ENCODE data around the gene REC114.
"Not testable (repeated sequence)": the region's sequence is repeated elsewhere in the genome, so short reads cannot be mapped to it uniquely, and the experiment has no call there.

REC114 gene, protein sequence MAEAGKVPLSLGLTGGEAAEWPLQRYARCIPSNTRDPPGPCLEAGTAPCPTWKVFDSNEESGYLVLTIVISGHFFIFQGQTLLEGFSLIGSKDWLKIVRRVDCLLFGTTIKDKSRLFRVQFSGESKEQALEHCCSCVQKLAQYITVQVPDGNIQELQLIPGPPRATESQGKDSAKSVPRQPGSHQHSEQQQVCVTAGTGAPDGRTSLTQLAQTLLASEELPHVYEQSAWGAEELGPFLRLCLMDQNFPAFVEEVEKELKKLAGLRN

DNA sequence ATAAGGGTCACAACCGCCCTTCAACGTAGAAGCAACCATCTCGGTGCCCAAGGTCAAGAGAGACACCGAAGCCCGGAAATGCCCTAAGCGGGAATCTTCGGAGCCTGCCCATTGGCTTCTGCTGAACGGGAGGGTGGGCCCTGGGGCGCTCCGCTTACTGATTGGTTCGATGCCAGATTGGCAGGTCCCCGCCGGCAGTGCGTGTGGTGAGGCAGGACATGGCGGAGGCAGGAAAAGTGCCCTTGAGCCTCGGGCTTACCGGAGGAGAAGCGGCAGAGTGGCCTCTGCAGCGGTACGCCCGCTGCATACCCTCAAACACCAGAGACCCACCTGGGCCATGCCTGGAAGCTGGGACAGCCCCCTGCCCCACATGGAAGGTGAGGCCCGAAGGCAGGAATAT lies at the start of gene REC114:
Gene REC114, plus strand, starts transcription at position 197 of the 400 bp plus-strand sequence. Its CDS starts 22 bp downstream, at position 219.
- Histone ChIP-seq H3K9me3 (ENCODE audit: control insufficient read depth, insufficient read depth, low read length) (no peaks in the 10 kb centered on the region), H3K36me3 (ENCODE audit: control insufficient read depth, insufficient read depth, low read length) (no peaks in the 10 kb centered on the region), H3K4me3 (ENCODE audit: low read length) (no peak within 1 kb of the TSS), H3K27me3 (ENCODE audit: control insufficient read depth, insufficient read depth, low read length) (no peaks in the 10 kb centered on the region), H3K27ac (ENCODE audit: low read length) (no peak within 1 kb of the TSS), H3K4me1 (ENCODE audit: control insufficient read depth, insufficient read depth, low read length) (no peaks in the 10 kb centered on the region)
- no peak for DNase-seq (ENCODE audit: low read depth, low spot score)
- WGBS (ENCODE audit: insufficient coverage, insufficient read length) = no CpG with 5 or more reads among the region's 22 CpGs

DNA sequence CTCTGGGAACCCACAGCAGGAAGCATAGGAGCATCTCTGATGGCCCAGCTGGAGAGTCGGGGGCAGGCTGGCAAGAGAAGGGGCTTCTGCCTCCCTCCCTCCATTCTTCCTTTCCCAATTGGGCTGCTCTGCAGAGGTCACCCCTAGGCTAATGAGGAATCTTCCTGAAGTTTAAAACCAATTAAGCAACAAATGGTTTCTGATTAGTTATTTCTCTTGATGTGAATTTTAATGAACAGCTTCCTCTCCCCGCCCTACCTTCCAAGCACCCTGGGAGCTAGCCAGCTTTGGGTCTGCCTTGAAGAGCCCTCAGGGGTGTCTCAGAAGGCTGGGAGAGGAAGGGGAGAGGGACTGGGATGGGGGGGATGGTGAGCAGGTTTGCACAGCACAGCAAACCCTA lies 49.6 kb upstream of the REC114 start:
- Histone ChIP-seq H3K36me3 (ENCODE audit: control insufficient read depth, insufficient read depth, low read length) (no peaks in the 10 kb centered on the region), H3K4me1 (ENCODE audit: control insufficient read depth, insufficient read depth, low read length) (peaks cover 2% of the 10 kb centered on the region), H3K4me3 (ENCODE audit: low read length) (no peak overlapping the region), H3K9me3 (ENCODE audit: control insufficient read depth, insufficient read depth, low read length) (no peaks in the 10 kb centered on the region), H3K27ac (ENCODE audit: low read length) (no peak overlapping the region), H3K27me3 (ENCODE audit: control insufficient read depth, insufficient read depth, low read length) (no peaks in the 10 kb centered on the region)
- no CpG with 5 or more reads among the region's 2 CpGs for WGBS (ENCODE audit: insufficient coverage, insufficient read length)
- no peak for DNase-seq (ENCODE audit: low read depth, low spot score)

DNA sequence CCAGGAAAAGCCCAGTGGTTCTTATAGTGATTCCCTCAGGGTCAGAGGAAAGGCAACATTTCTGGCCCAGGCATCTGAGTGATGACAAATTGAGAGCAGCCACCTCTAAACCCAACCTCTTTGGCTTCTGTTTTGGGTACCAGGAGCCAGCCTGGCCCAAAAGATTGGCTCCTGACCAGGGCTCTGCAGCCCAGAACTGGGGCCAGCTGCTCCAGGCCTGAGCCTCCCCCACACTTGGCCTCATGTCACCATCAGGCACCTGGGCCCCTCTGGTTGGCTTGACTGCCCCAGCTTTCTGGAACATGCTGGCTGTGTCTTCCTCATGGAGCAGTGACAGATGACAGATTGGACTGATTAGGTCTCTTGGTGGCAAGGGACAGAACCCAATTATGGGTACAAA lies 48.2 kb upstream of the REC114 start:
- Histone ChIP-seq H3K27ac (ENCODE audit: low read length) (no peak overlapping the region), H3K4me1 (ENCODE audit: control insufficient read depth, insufficient read depth, low read length) (no peaks in the 10 kb centered on the region; the same call in none of the 2 replicates), H3K9me3 (ENCODE audit: control insufficient read depth, insufficient read depth, low read length) (no peaks in the 10 kb centered on the region), H3K4me3 (ENCODE audit: low read length) (no peak overlapping the region), H3K36me3 (ENCODE audit: control insufficient read depth, insufficient read depth, low read length) (no peaks in the 10 kb centered on the region), H3K27me3 (ENCODE audit: control insufficient read depth, insufficient read depth, low read length) (no peaks in the 10 kb centered on the region)
- no peak for DNase-seq (ENCODE audit: low read depth, low spot score)

DNA sequence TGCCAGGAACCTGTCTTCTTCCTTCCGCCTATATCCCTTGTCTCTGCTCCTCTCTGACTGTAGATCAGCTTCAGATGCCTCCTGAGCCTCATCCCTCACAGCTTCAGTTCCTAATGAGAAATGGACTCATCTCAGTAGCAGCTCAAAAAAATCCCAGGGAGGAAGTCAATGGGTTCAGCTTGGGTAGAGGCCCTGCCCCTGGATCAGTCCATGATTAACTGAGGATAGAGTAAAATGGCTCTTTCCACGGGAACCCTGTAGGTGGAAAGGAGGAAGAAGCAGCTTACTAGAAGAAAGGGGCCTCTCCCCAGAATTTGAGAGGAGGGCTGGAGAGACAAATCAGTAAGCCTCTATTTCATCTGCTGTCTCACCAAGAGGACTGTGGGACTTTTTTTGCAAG lies 47.3 kb upstream of the REC114 start:
- H3K27me3 ChIP-seq (ENCODE audit: control insufficient read depth, insufficient read depth, low read length) = no peaks in the 10 kb centered on the region
- H3K4me3 ChIP-seq (ENCODE audit: low read length) = no peak overlapping the region
- H3K9me3 ChIP-seq (ENCODE audit: control insufficient read depth, insufficient read depth, low read length) = no peaks in the 10 kb centered on the region
- no CpG with 5 or more reads among the region's 2 CpGs for WGBS (ENCODE audit: insufficient coverage, insufficient read length)
- no peak overlapping the region for H3K27ac ChIP-seq (ENCODE audit: low read length)
- no peaks in the 10 kb centered on the region for H3K36me3 ChIP-seq (ENCODE audit: control insufficient read depth, insufficient read depth, low read length)
- H3K4me1 ChIP-seq (ENCODE audit: control insufficient read depth, insufficient read depth, low read length) = no peaks in the 10 kb centered on the region; the same call in none of the 2 replicates
- DNase-seq (ENCODE audit: low read depth, low spot score) = no peak

DNA sequence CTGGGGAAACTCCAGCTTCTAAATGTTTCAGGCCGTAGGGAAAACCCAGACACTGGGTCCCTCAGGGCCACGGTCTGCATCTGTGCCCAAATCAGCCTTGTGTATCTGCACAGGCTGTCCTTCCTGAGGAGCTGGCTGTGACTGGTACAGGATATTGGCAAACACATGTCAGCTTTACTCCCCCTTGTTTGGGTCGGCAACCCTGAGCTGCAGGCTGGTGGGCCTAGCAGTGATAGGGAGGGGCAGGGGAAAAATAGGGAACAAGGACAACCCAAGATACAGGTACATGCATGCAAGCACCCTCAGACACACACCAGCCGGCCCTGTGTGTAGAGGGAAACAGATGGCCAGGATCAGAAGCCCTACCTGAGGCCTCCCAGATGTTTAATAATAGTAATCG lies 45.5 kb upstream of the REC114 start:
- H3K27me3 ChIP-seq (ENCODE audit: control insufficient read depth, insufficient read depth, low read length) = no peaks in the 10 kb centered on the region
- no peaks in the 10 kb centered on the region for H3K36me3 ChIP-seq (ENCODE audit: control insufficient read depth, insufficient read depth, low read length)
- WGBS (ENCODE audit: insufficient coverage, insufficient read length) = no CpG with 5 or more reads among the region's 5 CpGs
- H3K27ac ChIP-seq (ENCODE audit: low read length) = no peak overlapping the region
- no peak for DNase-seq (ENCODE audit: low read depth, low spot score)
- no peak overlapping the region for H3K4me3 ChIP-seq (ENCODE audit: low read length)
- H3K9me3 ChIP-seq (ENCODE audit: control insufficient read depth, insufficient read depth, low read length) = no peaks in the 10 kb centered on the region
- no peaks in the 10 kb centered on the region; the same call in none of the 2 replicates for H3K4me1 ChIP-seq (ENCODE audit: control insufficient read depth, insufficient read depth, low read length)

DNA sequence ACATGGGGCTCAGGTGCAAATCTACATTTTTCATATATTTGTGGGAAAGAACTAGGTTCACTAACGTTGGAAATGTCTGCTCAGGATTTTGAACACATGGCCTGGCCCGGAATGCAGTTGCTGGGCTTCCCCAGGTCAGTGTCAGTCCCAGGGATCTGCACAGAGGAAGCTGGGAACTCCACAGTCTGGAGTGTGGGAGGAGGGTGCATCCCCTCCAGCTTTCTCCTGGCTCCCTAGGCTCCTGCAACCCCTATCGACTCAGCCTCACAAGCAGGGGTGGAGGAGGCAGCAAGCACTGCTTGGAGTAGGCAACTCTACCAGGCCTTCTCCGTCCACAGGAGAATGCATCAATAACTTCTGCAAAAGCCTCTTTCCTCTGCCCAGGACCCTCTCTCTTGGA lies 44.1 kb upstream of the REC114 start:
- whole genome bisulfite sequencing (ENCODE audit: insufficient coverage, insufficient read length) = no CpG with 5 or more reads among the region's 4 CpGs
- DNase-seq (ENCODE audit: low read depth, low spot score) = no peak
- H3K36me3 ChIP-seq (ENCODE audit: control insufficient read depth, insufficient read depth, low read length) = no peaks in the 10 kb centered on the region
- H3K9me3 ChIP-seq (ENCODE audit: control insufficient read depth, insufficient read depth, low read length) = no peaks in the 10 kb centered on the region
- no peaks in the 10 kb centered on the region; the same call in none of the 2 replicates for H3K4me1 ChIP-seq (ENCODE audit: control insufficient read depth, insufficient read depth, low read length)
- H3K27ac ChIP-seq (ENCODE audit: low read length) = no peak overlapping the region
- no peak overlapping the region for H3K4me3 ChIP-seq (ENCODE audit: low read length)
- H3K27me3 ChIP-seq (ENCODE audit: control insufficient read depth, insufficient read depth, low read length) = no peaks in the 10 kb centered on the region

DNA sequence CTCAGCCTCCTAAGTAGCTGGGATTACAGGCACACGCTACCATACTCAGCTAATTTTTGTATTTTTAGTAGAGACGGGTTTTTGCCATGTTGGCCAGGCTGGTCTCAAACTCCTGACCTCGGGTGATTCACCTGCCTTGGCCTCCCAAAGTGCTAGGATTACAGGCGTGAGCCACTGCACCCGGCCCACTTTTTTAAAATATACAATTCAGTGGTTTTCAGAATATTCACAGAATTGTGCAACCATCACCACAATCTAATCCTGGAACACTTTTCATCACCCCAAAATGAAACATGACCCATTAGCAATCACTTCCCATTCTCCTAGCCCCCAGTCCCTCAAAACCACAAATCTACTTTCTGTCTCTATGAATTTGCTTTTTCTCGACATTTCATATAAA lies 42.7 kb upstream of the REC114 start:
- not testable (repeated sequence) for H3K36me3 ChIP-seq (ENCODE audit: control insufficient read depth, insufficient read depth, low read length); H3K27ac ChIP-seq (ENCODE audit: low read length); H3K4me3 ChIP-seq (ENCODE audit: low read length); H3K9me3 ChIP-seq (ENCODE audit: control insufficient read depth, insufficient read depth, low read length); H3K27me3 ChIP-seq (ENCODE audit: control insufficient read depth, insufficient read depth, low read length); H3K4me1 ChIP-seq (ENCODE audit: control insufficient read depth, insufficient read depth, low read length); DNase-seq (ENCODE audit: low read depth, low spot score)
- WGBS (ENCODE audit: insufficient coverage, insufficient read length) = 100% methylated on average over 1 of the region's 6 CpGs

DNA sequence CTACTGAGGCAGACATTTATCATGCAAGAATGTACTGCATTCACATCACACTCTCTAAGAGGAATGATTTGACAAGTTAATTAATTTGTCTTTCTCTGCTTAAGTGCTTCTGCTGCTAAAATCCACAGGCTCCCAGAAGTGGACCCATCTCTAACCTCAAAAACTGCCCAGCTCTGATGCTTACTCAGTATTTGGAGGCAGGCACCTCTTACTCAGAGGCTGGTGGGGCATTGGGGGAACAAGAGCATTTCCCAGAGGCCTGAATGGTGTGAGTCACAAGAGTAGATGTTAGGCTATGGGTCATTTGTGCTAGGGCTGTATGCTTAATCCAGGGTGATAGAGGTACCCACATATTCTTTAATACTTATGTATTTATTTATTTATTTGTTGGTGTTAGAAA lies 39.8 kb upstream of the REC114 start:
- no peak for DNase-seq (ENCODE audit: low read depth, low spot score)
- Histone ChIP-seq H3K9me3 (ENCODE audit: control insufficient read depth, insufficient read depth, low read length) (no peaks in the 10 kb centered on the region), H3K4me1 (ENCODE audit: control insufficient read depth, insufficient read depth, low read length) (no peaks in the 10 kb centered on the region), H3K27me3 (ENCODE audit: control insufficient read depth, insufficient read depth, low read length) (no peaks in the 10 kb centered on the region), H3K27ac (ENCODE audit: low read length) (no peak overlapping the region), H3K4me3 (ENCODE audit: low read length) (no peak overlapping the region), H3K36me3 (ENCODE audit: control insufficient read depth, insufficient read depth, low read length) (no peaks in the 10 kb centered on the region)

DNA sequence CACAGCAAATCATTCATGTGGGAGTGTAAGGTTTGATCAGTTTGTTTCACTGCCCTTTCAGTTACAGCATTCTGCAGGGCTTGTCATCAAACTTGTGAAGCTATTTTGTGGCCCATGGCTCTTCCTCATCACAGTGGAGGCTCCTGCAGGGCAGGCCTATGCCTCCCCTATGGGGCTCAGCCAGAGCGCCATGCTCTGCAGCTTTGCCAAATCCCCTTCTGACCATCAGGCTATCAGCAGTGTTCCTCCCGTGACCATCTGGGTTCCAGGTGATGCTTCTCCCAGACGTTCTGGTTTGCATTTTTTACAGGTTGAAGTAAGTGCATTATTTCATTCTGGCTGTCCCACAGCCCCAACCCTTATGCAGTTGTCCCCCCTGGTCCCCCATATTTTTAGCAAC lies 28.1 kb upstream of the REC114 start:
- WGBS (ENCODE audit: insufficient coverage, insufficient read length) = no CpG with 5 or more reads among the region's 3 CpGs
- H3K4me1 ChIP-seq (ENCODE audit: control insufficient read depth, insufficient read depth, low read length) = no peaks in the 10 kb centered on the region
- no peak overlapping the region for H3K4me3 ChIP-seq (ENCODE audit: low read length)
- H3K9me3 ChIP-seq (ENCODE audit: control insufficient read depth, insufficient read depth, low read length) = no peaks in the 10 kb centered on the region
- no peaks in the 10 kb centered on the region for H3K27me3 ChIP-seq (ENCODE audit: control insufficient read depth, insufficient read depth, low read length)
- H3K27ac ChIP-seq (ENCODE audit: low read length) = no peak overlapping the region
- H3K36me3 ChIP-seq (ENCODE audit: control insufficient read depth, insufficient read depth, low read length) = no peaks in the 10 kb centered on the region
- no peak for DNase-seq (ENCODE audit: low read depth, low spot score)

DNA sequence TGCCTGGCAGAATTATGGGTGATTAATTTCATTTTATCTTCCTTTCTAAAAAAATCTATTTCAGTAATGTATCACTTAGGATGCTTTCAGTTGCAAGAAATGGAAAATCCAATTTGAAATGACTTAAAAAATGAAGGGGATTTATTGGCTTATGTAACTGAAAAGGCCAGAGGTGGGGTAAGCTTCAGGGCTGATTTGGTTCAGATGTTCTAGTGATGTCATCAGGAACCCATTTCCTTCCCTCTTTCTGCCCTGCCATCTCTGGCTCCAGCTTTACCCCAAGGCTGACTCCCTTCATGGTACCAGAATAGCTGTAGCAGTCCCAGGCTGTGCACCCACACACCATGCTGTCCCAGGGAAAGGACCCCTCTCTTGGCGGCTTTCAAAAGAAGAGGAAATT lies 18.5 kb upstream of the REC114 start:
- no peaks in the 10 kb centered on the region for H3K4me1 ChIP-seq (ENCODE audit: control insufficient read depth, insufficient read depth, low read length)
- WGBS (ENCODE audit: insufficient coverage, insufficient read length) = no CpG with 5 or more reads among the region's 1 CpG
- no peak for DNase-seq (ENCODE audit: low read depth, low spot score)

DNA sequence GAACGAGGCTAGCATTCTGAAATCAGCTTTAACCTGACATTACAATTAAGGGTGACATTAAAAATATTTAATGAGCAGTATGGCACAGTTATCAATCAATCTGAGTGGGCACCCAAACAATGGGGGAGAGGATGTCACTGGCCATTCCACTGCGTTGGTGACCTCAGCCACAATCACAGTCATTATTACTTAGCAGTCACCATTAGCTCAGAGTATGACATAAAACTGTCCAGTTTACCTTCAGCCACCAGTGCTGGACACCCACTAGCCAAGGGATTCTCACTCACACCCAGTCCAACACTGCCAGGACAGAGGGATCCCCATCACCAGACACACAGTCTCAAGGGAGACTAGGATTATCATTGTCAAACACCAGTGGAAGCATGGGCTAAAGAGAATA lies 17.5 kb upstream of the REC114 start:
- Histone ChIP-seq H3K4me1 (ENCODE audit: control insufficient read depth, insufficient read depth, low read length) (no peaks in the 10 kb centered on the region), H3K36me3 (ENCODE audit: control insufficient read depth, insufficient read depth, low read length) (no peaks in the 10 kb centered on the region), H3K27me3 (ENCODE audit: control insufficient read depth, insufficient read depth, low read length) (no peaks in the 10 kb centered on the region), H3K4me3 (ENCODE audit: low read length) (no peak overlapping the region), H3K27ac (ENCODE audit: low read length) (no peak overlapping the region), H3K9me3 (ENCODE audit: control insufficient read depth, insufficient read depth, low read length) (no peaks in the 10 kb centered on the region)
- no CpG with 5 or more reads among the region's 2 CpGs for WGBS (ENCODE audit: insufficient coverage, insufficient read length)
- DNase-seq (ENCODE audit: low read depth, low spot score) = no peak

More for the DNA sequence above, 18.5 kb upstream of the REC114 start:
- no peaks in the 10 kb centered on the region for H3K36me3 ChIP-seq (ENCODE audit: control insufficient read depth, insufficient read depth, low read length)
- H3K9me3 ChIP-seq (ENCODE audit: control insufficient read depth, insufficient read depth, low read length) = no peaks in the 10 kb centered on the region
- H3K27me3 ChIP-seq (ENCODE audit: control insufficient read depth, insufficient read depth, low read length) = no peaks in the 10 kb centered on the region
- no peak overlapping the region for H3K27ac ChIP-seq (ENCODE audit: low read length)
- no peak overlapping the region for H3K4me3 ChIP-seq (ENCODE audit: low read length)

Data from iPS DF 6.9 (cell line).